ENCODE data around the gene ALKBH2.
"Not testable (repeated sequence)": the region's sequence is repeated elsewhere in the genome, so short reads cannot be mapped to it uniquely, and the experiment has no call there.

DNA sequence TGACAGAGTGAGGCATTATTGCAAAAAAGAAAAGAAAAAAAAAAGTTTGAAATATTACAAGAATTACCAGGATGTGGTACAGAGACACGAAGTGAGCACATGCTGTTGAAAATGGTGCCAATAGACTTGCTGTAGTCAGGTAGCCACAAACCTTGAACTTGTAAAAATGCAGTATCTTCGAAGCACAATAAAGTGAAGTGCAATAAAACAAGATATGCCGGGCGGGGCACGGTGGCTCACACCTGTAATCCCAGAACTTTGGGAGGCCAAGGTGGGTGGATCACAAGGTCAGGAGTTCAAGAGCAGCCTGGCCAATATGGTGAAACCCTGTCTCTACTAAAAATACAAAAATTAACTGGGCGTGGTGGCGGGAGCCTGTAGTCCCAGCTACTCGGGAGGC lies 43.5 kb downstream of the ALKBH2 start:
- not testable (repeated sequence) for TF ChIP-seq GLIS3 (CRISPR knock-in tag; IDR thresholded peaks at IDR 0.05); ZFP3 (CRISPR knock-in tag; IDR thresholded peaks at IDR 0.05); RARB (CRISPR knock-in tag; IDR thresholded peaks at IDR 0.05); TCF4 (CRISPR knock-in tag; IDR thresholded peaks at IDR 0.05; ENCODE audit: borderline replicate concordance); TOX (CRISPR knock-in tag; IDR thresholded peaks at IDR 0.05; ENCODE audit: borderline replicate concordance); BACH2 (CRISPR knock-in tag; IDR thresholded peaks at IDR 0.05; ENCODE audit: borderline replicate concordance); ESRRG (CRISPR knock-in tag; IDR thresholded peaks at IDR 0.05); ARNTL (CRISPR knock-in tag; IDR thresholded peaks at IDR 0.05; ENCODE audit: borderline replicate concordance, low read depth); OSR1 (CRISPR knock-in tag; IDR thresholded peaks at IDR 0.05); ZNF8 (CRISPR knock-in tag; IDR thresholded peaks at IDR 0.05)
- TF ChIP-seq, protein P1, sequence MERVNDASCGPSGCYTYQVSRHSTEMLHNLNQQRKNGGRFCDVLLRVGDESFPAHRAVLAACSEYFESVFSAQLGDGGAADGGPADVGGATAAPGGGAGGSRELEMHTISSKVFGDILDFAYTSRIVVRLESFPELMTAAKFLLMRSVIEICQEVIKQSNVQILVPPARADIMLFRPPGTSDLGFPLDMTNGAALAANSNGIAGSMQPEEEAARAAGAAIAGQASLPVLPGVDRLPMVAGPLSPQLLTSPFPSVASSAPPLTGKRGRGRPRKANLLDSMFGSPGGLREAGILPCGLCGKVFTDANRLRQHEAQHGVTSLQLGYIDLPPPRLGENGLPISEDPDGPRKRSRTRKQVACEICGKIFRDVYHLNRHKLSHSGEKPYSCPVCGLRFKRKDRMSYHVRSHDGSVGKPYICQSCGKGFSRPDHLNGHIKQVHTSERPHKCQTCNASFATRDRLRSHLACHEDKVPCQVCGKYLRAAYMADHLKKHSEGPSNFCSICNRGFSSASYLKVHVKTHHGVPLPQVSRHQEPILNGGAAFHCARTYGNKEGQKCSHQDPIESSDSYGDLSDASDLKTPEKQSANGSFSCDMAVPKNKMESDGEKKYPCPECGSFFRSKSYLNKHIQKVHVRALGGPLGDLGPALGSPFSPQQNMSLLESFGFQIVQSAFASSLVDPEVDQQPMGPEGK (CRISPR knock-in tag; IDR thresholded peaks at IDR 0.05; ENCODE audit: borderline replicate concordance): not testable (repeated sequence)
- TF ChIP-seq, protein P2, sequence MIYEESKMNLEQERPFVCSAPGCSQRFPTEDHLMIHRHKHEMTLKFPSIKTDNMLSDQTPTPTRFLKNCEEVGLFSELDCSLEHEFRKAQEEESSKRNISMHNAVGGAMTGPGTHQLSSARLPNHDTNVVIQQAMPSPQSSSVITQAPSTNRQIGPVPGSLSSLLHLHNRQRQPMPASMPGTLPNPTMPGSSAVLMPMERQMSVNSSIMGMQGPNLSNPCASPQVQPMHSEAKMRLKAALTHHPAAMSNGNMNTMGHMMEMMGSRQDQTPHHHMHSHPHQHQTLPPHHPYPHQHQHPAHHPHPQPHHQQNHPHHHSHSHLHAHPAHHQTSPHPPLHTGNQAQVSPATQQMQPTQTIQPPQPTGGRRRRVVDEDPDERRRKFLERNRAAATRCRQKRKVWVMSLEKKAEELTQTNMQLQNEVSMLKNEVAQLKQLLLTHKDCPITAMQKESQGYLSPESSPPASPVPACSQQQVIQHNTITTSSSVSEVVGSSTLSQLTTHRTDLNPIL (CRISPR knock-in tag; IDR thresholded peaks at IDR 0.05; ENCODE audit: low read depth): not testable (repeated sequence)
- TF ChIP-seq, protein P3, sequence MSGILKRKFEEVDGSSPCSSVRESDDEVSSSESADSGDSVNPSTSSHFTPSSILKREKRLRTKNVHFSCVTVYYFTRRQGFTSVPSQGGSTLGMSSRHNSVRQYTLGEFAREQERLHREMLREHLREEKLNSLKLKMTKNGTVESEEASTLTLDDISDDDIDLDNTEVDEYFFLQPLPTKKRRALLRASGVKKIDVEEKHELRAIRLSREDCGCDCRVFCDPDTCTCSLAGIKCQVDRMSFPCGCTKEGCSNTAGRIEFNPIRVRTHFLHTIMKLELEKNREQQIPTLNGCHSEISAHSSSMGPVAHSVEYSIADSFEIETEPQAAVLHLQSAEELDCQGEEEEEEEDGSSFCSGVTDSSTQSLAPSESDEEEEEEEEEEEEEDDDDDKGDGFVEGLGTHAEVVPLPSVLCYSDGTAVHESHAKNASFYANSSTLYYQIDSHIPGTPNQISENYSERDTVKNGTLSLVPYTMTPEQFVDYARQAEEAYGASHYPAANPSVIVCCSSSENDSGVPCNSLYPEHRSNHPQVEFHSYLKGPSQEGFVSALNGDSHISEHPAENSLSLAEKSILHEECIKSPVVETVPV (CRISPR knock-in tag; IDR thresholded peaks at IDR 0.05): not testable (repeated sequence)
